ENCODE results near the gene FAM107B.
A peak's percentile ranks its signal among the peaks of the same experiment; 100 is the strongest.

The FAM107B gene

DNA sequence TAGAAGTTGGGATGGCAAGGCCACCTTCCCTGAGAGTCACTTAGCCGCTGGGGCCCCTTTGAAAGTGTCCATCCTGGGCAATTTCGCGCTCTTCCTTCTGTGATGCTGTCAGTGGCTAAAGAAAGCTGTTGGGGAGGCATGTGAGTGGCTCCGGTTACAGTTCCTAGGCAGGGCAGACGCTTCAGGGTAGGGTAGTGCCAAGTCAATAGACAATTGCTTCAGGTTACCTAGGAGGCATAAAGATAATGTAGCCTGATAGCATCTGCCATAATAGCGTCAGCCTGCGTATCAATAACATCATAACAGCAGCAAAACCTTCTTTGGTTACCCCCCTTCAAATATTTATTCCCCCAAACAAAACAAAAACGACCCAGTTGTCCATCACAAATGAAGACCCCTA lies at the start of gene FAM107B:
Gene FAM107B (minus strand): TSS at position 101 of the 400 bp plus-strand sequence. CDS start 234 bp downstream, outside the sequence.
- Histone ChIP-seq H3K27me3 (no peaks in the 10 kb centered on the region), H3K36me3 (no peaks in the 10 kb centered on the region), H3K9me3 (no peaks in the 10 kb centered on the region), H3K4me3 (no peak within 1 kb of the TSS), H3K27ac (no peak within 1 kb of the TSS), H3K4me1 (peaks cover 0 to 15% (median 5%) of the 10 kb centered on the region in 4 donors)
- TF ChIP-seq CTCF (IDR thresholded peaks at IDR 0.05): no peak
- no peak for DNase-seq
- intact Hi-C loops (cut with DNase I; ENCODE audit: low total_unique reads): no loop called here

- Histone ChIP-seq H3K27me3 (no peaks in the 10 kb centered on the region), H3K9me3 (no peaks in the 10 kb centered on the region), H3K27ac (no peak overlapping the region), H3K4me1 (peaks cover 0 to 8% (median 2%) of the 10 kb centered on the region in 4 donors), H3K4me3 (no peak overlapping the region), H3K36me3 (no peaks in the 10 kb centered on the region)
- intact Hi-C loops (cut with DNase I; ENCODE audit: low total_unique reads): loop anchor here (5.0 kb wide), 2 partner anchors 287 to 327 kb away; no protein-coding TSS in a partner anchor
- DNase-seq: no peak
- no peak for TF ChIP-seq CTCF (IDR thresholded peaks at IDR 0.05)
Measured at GRCh38 chr10:14823966-14824365, 49.3 kb upstream of the FAM107B start.

GRCh38 chr10:14822879-14823755 lies 48.4 kb upstream of the FAM107B start:
- no peaks in the 10 kb centered on the region for H3K27me3 ChIP-seq
- no peak overlapping the region for H3K4me3 ChIP-seq
- no peak overlapping the region for H3K27ac ChIP-seq
- TF ChIP-seq CTCF (IDR thresholded peaks at IDR 0.05): peak; percentile 50 to 64
- intact Hi-C loops (cut with DNase I; ENCODE audit: low total_unique reads): loop anchor here (5.0 kb wide), 2 partner anchors 286 to 326 kb away; no protein-coding TSS in a partner anchor
- H3K36me3 ChIP-seq: no peaks in the 10 kb centered on the region
- H3K4me1 ChIP-seq: peaks cover 0 to 8% (median 2%) of the 10 kb centered on the region in 4 donors
- DNase-seq: no peak
- no peaks in the 10 kb centered on the region for H3K9me3 ChIP-seq

GRCh38 chr10:14821635-14822375 lies 47.1 kb upstream of the FAM107B start:
- H3K9me3 ChIP-seq: no peaks in the 10 kb centered on the region
- H3K27me3 ChIP-seq: no peaks in the 10 kb centered on the region
- no peaks in the 10 kb centered on the region for H3K36me3 ChIP-seq
- H3K4me1 ChIP-seq: peaks cover 0 to 8% (median 2%) of the 10 kb centered on the region in 4 donors
- DNase-seq: no peak
- intact Hi-C loops (cut with DNase I; ENCODE audit: low total_unique reads): loop anchor here (5.0 kb wide), 2 partner anchors 285 to 325 kb away; no protein-coding TSS in a partner anchor
- no peak overlapping the region for H3K4me3 ChIP-seq
- TF ChIP-seq CTCF (IDR thresholded peaks at IDR 0.05): no peak
- H3K27ac ChIP-seq: no peak overlapping the region

DNA sequence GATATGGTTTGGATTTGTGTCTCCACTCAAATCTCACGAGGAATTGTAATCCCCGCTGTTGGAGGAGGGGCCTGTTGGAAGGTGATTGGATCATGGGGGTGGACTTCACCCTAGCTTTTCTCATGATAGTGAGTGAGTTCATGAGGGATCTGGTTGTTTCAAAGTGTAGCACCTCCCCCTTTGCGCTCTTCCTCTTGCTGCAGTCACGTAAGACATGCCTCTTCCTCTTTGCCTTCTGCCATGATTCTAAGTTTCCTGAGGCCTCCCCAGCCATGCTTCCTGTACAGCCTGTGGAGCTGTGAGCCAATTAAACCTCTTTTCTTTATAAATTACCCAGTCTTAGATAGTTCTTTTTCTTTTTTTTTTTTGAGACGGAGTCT lies 46.1 kb upstream of the FAM107B start:
- Histone ChIP-seq H3K4me1 (peaks cover 0 to 8% (median 2%) of the 10 kb centered on the region in 4 donors), H3K27ac (no peak overlapping the region), H3K9me3 (no peaks in the 10 kb centered on the region), H3K27me3 (no peaks in the 10 kb centered on the region), H3K4me3 (no peak overlapping the region), H3K36me3 (no peaks in the 10 kb centered on the region)
- TF ChIP-seq CTCF (IDR thresholded peaks at IDR 0.05): no peak
- DNase-seq: no peak
- intact Hi-C loops (cut with DNase I; ENCODE audit: low total_unique reads): loop anchor here (5.0 kb wide), 2 partner anchors 283 to 323 kb away; no protein-coding TSS in a partner anchor

Measured in tibial artery (tissue), 4 donors.